ENCODE results near the gene AVEN. TPM values are rescaled to one million over a fixed set of nuclear protein-coding genes. Genes with fewer than 3 reads are reported as not detected.
A peak's percentile ranks its signal among the peaks of the same experiment; 100 is the strongest.

Gene AVEN
- total RNA-seq, 2 donors from 2014 or later = 18.9 to 20.7 TPM

DNA sequence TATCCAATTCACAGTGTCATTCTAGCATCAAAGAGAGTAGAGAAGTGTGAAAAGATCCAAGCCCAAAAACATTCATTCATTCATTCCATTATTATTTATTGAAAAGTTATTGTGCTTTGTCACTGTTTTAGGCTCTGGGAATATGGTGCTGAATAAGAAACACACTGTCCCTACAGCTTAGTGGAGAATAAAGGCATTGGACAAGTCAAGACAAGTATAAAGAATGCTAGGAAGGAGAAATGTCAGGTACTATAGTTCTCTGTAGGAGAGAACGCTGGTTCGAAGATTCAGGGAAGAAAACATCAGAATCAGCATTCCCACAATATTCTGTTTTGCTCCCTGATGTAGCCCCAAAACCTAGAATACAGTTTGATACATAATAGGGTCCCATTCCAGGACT lies 199.5 kb downstream of the AVEN start:
- no peaks in the 10 kb centered on the region for H3K9me3 Mint-ChIP-seq
- no peak overlapping the region for H3K27ac ChIP-seq (ENCODE audit: low read depth, low read length)
- no peak overlapping the region for H3K9ac ChIP-seq (ENCODE audit: extremely low read depth, low read length, poor library complexity, severe bottlenecking)
- no peak for DNase-seq
- H3K4me3 ChIP-seq (ENCODE audit: low read length) = no peak overlapping the region
- H3K4me1 Mint-ChIP-seq = peaks cover 15% of the 10 kb centered on the region
- H3K9me3 ChIP-seq (ENCODE audit: control insufficient read depth, low read length) = no peaks in the 10 kb centered on the region
- H3K4me1 ChIP-seq (ENCODE audit: control insufficient read depth, insufficient read depth, low read length) = peaks cover 3% of the 10 kb centered on the region
- 95 to 100% methylated on average over 1 to 2 of the region's 2 CpGs for WGBS, 2 experiments (ENCODE audit: insufficient coverage in 1 of 2, insufficient read length in 1 of 2)
- no peak overlapping the region for H3K27ac Mint-ChIP-seq
- no peak for TF ChIP-seq CTCF (conservative IDR thresholded peaks at IDR 0.05)
- no peak overlapping the region for H3K4me3 Mint-ChIP-seq
- no peaks in the 10 kb centered on the region for H3K36me3 ChIP-seq (ENCODE audit: control insufficient read depth, insufficient read depth, low read length)
- no peaks in the 10 kb centered on the region for H3K27me3 ChIP-seq (ENCODE audit: control insufficient read depth, insufficient read depth, low read length, poor library complexity, severe bottlenecking)
- H3K36me3 Mint-ChIP-seq (ENCODE audit: low read depth) = no peaks in the 10 kb centered on the region
- H3K27me3 Mint-ChIP-seq (ENCODE audit: insufficient read depth) = no peaks in the 10 kb centered on the region

GRCh38 chr15:33837294-33837693 lies 201.7 kb downstream of the AVEN start:
- Mint-ChIP-seq H3K4me1 (peaks cover 22% of the 10 kb centered on the region), H3K27ac (no peak overlapping the region), H3K9me3 (no peaks in the 10 kb centered on the region), H3K27me3 (ENCODE audit: insufficient read depth) (no peaks in the 10 kb centered on the region), H3K4me3 (no peak overlapping the region), H3K36me3 (ENCODE audit: low read depth) (no peaks in the 10 kb centered on the region)
- Histone ChIP-seq H3K4me3 (ENCODE audit: low read length) (no peak overlapping the region), H3K9me3 (ENCODE audit: control insufficient read depth, low read length) (no peaks in the 10 kb centered on the region), H3K9ac (ENCODE audit: extremely low read depth, low read length, poor library complexity, severe bottlenecking) (no peak overlapping the region), H3K27ac (ENCODE audit: low read depth, low read length) (no peak overlapping the region), H3K27me3 (ENCODE audit: control insufficient read depth, insufficient read depth, low read length, poor library complexity, severe bottlenecking) (no peaks in the 10 kb centered on the region), H3K4me1 (ENCODE audit: control insufficient read depth, insufficient read depth, low read length) (peaks cover 8% of the 10 kb centered on the region), H3K36me3 (ENCODE audit: control insufficient read depth, insufficient read depth, low read length) (no peaks in the 10 kb centered on the region)
- TF ChIP-seq CTCF (conservative IDR thresholded peaks at IDR 0.05) = no peak
- no peak for DNase-seq
- 70% methylated on average over 1 of the region's 1 CpG; no CpG with 5 or more reads in 1 of the 2 experiments for WGBS, 2 experiments (ENCODE audit: insufficient coverage in 1 of 2, insufficient read length in 1 of 2)

DNA sequence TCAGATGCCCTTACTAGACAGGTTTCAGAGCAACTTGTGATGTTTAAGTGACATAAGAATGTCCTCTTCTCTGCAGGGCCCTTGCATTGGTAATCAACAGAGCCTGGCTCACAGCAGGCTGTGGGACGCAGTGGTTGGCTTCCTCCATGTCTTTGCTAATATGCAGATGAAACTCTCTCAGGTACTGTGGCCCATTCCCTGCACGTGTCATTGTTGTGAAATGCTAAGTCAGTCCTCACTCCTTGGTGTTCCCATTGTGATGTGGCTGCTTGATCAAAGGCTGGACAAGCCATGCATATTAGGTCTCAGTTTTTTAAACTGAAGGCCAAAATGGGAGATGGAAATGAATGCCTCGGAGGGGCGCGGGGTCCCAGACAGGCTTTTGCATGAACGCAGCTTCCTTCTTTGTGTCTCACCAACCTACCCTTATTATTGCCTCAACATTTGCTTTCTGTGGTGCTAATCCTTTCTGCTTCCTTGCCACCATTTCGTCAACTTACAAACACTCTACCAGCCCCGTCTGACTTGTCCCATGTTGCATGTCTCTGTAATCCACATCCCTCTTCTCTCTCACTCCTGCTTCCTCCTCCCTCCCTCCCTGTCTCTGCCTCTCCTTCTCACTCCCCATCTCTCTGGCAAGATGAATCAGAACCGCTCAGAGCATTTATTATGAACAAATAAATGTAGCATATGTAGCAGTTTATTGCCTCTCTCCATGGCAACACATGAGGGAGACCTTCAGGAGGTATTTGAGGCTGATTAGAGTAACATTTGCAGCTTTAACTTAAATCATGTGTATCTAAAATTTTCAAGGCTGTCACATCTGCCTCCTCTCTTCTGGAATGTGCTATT lies 203.9 kb downstream of the AVEN start:
- Mint-ChIP-seq H3K27ac (peak overlapping the region; percentile 20), H3K4me1 (peaks cover 22% of the 10 kb centered on the region), H3K36me3 (ENCODE audit: low read depth) (no peaks in the 10 kb centered on the region), H3K9me3 (no peaks in the 10 kb centered on the region), H3K4me3 (no peak overlapping the region), H3K27me3 (ENCODE audit: insufficient read depth) (no peaks in the 10 kb centered on the region)
- H3K4me3 ChIP-seq (ENCODE audit: low read length) = no peak overlapping the region
- H3K4me1 ChIP-seq (ENCODE audit: control insufficient read depth, insufficient read depth, low read length) = peaks cover 8% of the 10 kb centered on the region
- 24 to 30% methylated on average over 7 to 8 of the region's 9 CpGs for WGBS, 2 experiments (ENCODE audit: insufficient coverage in 1 of 2, insufficient read length in 1 of 2)
- no peak overlapping the region for H3K9ac ChIP-seq (ENCODE audit: extremely low read depth, low read length, poor library complexity, severe bottlenecking)
- no peaks in the 10 kb centered on the region for H3K27me3 ChIP-seq (ENCODE audit: control insufficient read depth, insufficient read depth, low read length, poor library complexity, severe bottlenecking)
- no peaks in the 10 kb centered on the region for H3K9me3 ChIP-seq (ENCODE audit: control insufficient read depth, low read length)
- peak overlapping the region; percentile 3 for H3K27ac ChIP-seq (ENCODE audit: low read depth, low read length)
- peak; percentile 87 for DNase-seq
- no peaks in the 10 kb centered on the region for H3K36me3 ChIP-seq (ENCODE audit: control insufficient read depth, insufficient read depth, low read length)
- no peak for TF ChIP-seq CTCF (conservative IDR thresholded peaks at IDR 0.05)

Measured in endodermal cell (in vitro differentiated cells).